ENCODE data around the gene DIO1. TPM values are rescaled to one million over a fixed set of nuclear protein-coding genes. Genes with fewer than 3 reads are reported as not detected.

Gene DIO1
- total RNA-seq, 1 experiment from 2014 or later: not detected

GRCh38 chr1:53850082-53850673, 43.8 kb upstream of the DIO1 start (continued):
- TF ChIP-seq USF1 (CRISPR knock-in tag; IDR thresholded peaks at IDR 0.05): no peak

DNA sequence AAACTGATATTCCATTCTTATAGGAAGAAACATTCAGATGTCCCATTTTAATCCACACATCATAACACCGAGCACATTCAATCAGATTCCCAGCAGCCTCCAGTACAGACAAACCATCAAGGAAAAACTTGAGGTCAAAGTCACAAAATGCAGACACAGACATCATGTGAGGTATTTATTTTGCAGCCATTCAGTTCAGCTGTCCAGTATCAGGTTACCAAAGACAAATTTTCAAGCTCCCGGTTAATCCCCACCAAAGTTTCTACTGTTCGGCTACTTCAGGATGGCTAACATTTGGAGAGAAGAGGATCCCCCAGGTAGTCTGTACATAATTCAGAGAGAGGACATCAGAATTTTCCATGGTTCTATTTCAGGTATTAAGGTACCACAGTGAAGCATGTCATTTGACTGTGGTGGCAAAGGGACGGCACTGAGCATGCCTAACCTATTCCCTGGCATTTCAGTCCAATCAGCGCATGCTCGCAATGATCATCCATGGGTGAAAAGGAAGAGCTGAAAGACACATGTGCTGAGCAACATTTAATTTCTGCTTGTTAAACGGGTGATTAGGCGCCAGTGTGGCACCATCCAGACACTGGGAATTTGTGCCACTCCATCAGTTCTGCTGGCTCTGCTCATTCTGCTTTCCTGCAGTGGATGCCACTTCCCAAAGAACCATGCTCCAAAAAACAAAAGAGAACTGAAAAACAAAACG, 42.3 kb upstream of the DIO1 start:
- POLR2A ChIA-PET: no interaction called here
- no peak overlapping the region for H3K27ac Mint-ChIP-seq
- no peak for ATAC-seq
- no peak for DNase-seq (ENCODE audit: low spot score)
- H3K4me1 Mint-ChIP-seq: no peaks in the 10 kb centered on the region
- H3K27me3 Mint-ChIP-seq (ENCODE audit: low read depth): no peaks in the 10 kb centered on the region; the same call in 1 of the 2 replicates
- H3K9me3 Mint-ChIP-seq: no peaks in the 10 kb centered on the region; the same call in 1 of the 2 replicates
- H3K36me3 Mint-ChIP-seq: peaks cover 7% of the 10 kb centered on the region; the same call in 1 of the 2 replicates
- CTCF ChIA-PET: interaction anchor here (0.8 to 2.2 kb wide), 2 partner anchors 9 to 108 kb away, joined by 3 to 15 read pairs; no protein-coding TSS in a partner anchor
- no peak overlapping the region for H3K4me3 Mint-ChIP-seq
- TF ChIP-seq AR (CRISPR knock-in tag; IDR thresholded peaks at IDR 0.05): no peak
- TF ChIP-seq ZNF532 (CRISPR knock-in tag; IDR thresholded peaks at IDR 0.05; ENCODE audit: borderline replicate concordance): no peak
- TF ChIP-seq USF2 (CRISPR knock-in tag; IDR thresholded peaks at IDR 0.05): no peak
- TF ChIP-seq ARID4B (CRISPR knock-in tag; IDR thresholded peaks at IDR 0.05; ENCODE audit: borderline replicate concordance): no peak
- TF ChIP-seq, protein P1, sequence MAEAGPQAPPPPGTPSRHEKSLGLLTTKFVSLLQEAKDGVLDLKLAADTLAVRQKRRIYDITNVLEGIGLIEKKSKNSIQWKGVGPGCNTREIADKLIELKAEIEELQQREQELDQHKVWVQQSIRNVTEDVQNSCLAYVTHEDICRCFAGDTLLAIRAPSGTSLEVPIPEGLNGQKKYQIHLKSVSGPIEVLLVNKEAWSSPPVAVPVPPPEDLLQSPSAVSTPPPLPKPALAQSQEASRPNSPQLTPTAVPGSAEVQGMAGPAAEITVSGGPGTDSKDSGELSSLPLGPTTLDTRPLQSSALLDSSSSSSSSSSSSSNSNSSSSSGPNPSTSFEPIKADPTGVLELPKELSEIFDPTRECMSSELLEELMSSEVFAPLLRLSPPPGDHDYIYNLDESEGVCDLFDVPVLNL (CRISPR knock-in tag; IDR thresholded peaks at IDR 0.05; ENCODE audit: borderline replicate concordance, low read depth): no peak
- no peak for TF ChIP-seq FOXP1 (CRISPR knock-in tag; IDR thresholded peaks at IDR 0.05; ENCODE audit: borderline replicate concordance)
- no peak for TF ChIP-seq NR1H2 (CRISPR knock-in tag; IDR thresholded peaks at IDR 0.05)
- TF ChIP-seq, protein P2, sequence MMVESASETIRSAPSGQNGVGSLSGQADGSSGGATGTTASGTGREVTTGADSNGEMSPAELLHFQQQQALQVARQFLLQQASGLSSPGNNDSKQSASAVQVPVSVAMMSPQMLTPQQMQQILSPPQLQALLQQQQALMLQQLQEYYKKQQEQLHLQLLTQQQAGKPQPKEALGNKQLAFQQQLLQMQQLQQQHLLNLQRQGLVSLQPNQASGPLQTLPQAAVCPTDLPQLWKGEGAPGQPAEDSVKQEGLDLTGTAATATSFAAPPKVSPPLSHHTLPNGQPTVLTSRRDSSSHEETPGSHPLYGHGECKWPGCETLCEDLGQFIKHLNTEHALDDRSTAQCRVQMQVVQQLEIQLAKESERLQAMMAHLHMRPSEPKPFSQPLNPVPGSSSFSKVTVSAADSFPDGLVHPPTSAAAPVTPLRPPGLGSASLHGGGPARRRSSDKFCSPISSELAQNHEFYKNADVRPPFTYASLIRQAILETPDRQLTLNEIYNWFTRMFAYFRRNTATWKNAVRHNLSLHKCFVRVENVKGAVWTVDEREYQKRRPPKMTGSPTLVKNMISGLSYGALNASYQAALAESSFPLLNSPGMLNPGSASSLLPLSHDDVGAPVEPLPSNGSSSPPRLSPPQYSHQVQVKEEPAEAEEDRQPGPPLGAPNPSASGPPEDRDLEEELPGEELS (CRISPR knock-in tag; IDR thresholded peaks at IDR 0.05): no peak
- TF ChIP-seq JAZF1 (CRISPR knock-in tag; IDR thresholded peaks at IDR 0.05): no peak
- no peak for TF ChIP-seq GRHL2 (CRISPR knock-in tag; IDR thresholded peaks at IDR 0.05; ENCODE audit: insufficient replicate concordance, severe bottlenecking)
- no peak for TF ChIP-seq HMGXB4 (CRISPR knock-in tag; IDR thresholded peaks at IDR 0.05)
- TF ChIP-seq TEAD1 (CRISPR knock-in tag; IDR thresholded peaks at IDR 0.05): no peak
